Endothelial cell (in vitro differentiated cells): ENCODE measurements around the gene ZFHX3. TPM values are rescaled to one million over a fixed set of nuclear protein-coding genes. Genes with fewer than 3 reads are reported as not detected.
A peak's percentile ranks its signal among the peaks of the same experiment; 100 is the strongest.

Experiments used
- DNase-seq: peaks from one replicate; pipeline ENCODE4 v3.0.0; 2021; ENCODE audit warnings: low spot score
- H3K27ac Mint-ChIP-seq: one replicate; pipeline ENCODE4 v1.8.0; 2021; ENCODE audit warnings: mixed read lengths, inconsistent platforms; ENCODE audit not compliant: unreplicated experiment
- H3K27me3 Mint-ChIP-seq: one replicate; pipeline ENCODE4 v1.8.0; 2021; ENCODE audit warnings: mild to moderate bottlenecking, moderate library complexity, mixed read lengths, inconsistent platforms; ENCODE audit not compliant: unreplicated experiment
- H3K36me3 Mint-ChIP-seq: one replicate; pipeline ENCODE4 v1.8.0; 2021; ENCODE audit warnings: mild to moderate bottlenecking, low read depth, mixed read lengths, inconsistent platforms; ENCODE audit not compliant: unreplicated experiment
- H3K4me1 Mint-ChIP-seq: one replicate; pipeline ENCODE4 v1.8.0; 2021; ENCODE audit warnings: mild to moderate bottlenecking, mixed read lengths, inconsistent platforms; ENCODE audit not compliant: unreplicated experiment
- H3K4me3 Mint-ChIP-seq: one replicate; pipeline ENCODE4 v1.8.0; 2021; ENCODE audit warnings: mild to moderate bottlenecking, mixed read lengths, inconsistent platforms; ENCODE audit not compliant: unreplicated experiment
- H3K9me3 Mint-ChIP-seq: one replicate; pipeline ENCODE4 v1.8.0; 2021; ENCODE audit warnings: mixed read lengths, inconsistent platforms; ENCODE audit not compliant: unreplicated experiment
- total RNA-seq: library from RNA; stranded (reverse); fragmentation: NEBNext Ultra II Directional; extraction: Animal tissue kit (Norgen Biotek cat#: 25700); gene quantifications from one replicate; pipeline ENCODE4 v1.2.1, GENCODE V29; 2021; ENCODE audit not compliant: unreplicated experiment
- TF ChIP-seq, protein P1 (sequence below): fragments of 200-600 bp; sonication (generic); IDR thresholded peaks from one replicate; pipeline ENCODE4 v1.5.0; 2021; ENCODE audit warnings: antibody characterized with exemption; ENCODE audit not compliant: unreplicated experiment

The ZFHX3 gene
- total RNA-seq, 1 donor from 2014 or later = 17.7 TPM

GRCh38 chr16:72848028-72848400 is 199.9 kb downstream of the ZFHX3 start:
- Mint-ChIP-seq H3K4me3 (no peak overlapping the region), H3K27ac (no peak overlapping the region), H3K9me3 (no peaks in the 10 kb centered on the region), H3K4me1 (peaks cover 27% of the 10 kb centered on the region), H3K27me3 (peaks cover 5% of the 10 kb centered on the region), H3K36me3 (no peaks in the 10 kb centered on the region)
- DNase-seq = no peak
- TF ChIP-seq, protein P1, sequence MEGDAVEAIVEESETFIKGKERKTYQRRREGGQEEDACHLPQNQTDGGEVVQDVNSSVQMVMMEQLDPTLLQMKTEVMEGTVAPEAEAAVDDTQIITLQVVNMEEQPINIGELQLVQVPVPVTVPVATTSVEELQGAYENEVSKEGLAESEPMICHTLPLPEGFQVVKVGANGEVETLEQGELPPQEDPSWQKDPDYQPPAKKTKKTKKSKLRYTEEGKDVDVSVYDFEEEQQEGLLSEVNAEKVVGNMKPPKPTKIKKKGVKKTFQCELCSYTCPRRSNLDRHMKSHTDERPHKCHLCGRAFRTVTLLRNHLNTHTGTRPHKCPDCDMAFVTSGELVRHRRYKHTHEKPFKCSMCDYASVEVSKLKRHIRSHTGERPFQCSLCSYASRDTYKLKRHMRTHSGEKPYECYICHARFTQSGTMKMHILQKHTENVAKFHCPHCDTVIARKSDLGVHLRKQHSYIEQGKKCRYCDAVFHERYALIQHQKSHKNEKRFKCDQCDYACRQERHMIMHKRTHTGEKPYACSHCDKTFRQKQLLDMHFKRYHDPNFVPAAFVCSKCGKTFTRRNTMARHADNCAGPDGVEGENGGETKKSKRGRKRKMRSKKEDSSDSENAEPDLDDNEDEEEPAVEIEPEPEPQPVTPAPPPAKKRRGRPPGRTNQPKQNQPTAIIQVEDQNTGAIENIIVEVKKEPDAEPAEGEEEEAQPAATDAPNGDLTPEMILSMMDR = no peak

GRCh38 chr16:72847187-72848027 is 200.5 kb downstream of the ZFHX3 start:
- Mint-ChIP-seq H3K27me3 (peaks cover 5% of the 10 kb centered on the region), H3K36me3 (no peaks in the 10 kb centered on the region), H3K9me3 (no peaks in the 10 kb centered on the region), H3K4me1 (peaks cover 27% of the 10 kb centered on the region), H3K4me3 (no peak overlapping the region), H3K27ac (no peak overlapping the region)
- peak; percentile 32 for DNase-seq
- TF ChIP-seq, protein P1 = no peak

- Mint-ChIP-seq H3K36me3 (no peaks in the 10 kb centered on the region), H3K4me3 (no peak overlapping the region), H3K4me1 (peaks cover 27% of the 10 kb centered on the region), H3K27me3 (peaks cover 5% of the 10 kb centered on the region), H3K27ac (no peak overlapping the region), H3K9me3 (no peaks in the 10 kb centered on the region)
- DNase-seq = no peak
- TF ChIP-seq, protein P1 = no peak
Observed at GRCh38 chr16:72846594-72846993, 201.3 kb downstream of the ZFHX3 start.

DNA sequence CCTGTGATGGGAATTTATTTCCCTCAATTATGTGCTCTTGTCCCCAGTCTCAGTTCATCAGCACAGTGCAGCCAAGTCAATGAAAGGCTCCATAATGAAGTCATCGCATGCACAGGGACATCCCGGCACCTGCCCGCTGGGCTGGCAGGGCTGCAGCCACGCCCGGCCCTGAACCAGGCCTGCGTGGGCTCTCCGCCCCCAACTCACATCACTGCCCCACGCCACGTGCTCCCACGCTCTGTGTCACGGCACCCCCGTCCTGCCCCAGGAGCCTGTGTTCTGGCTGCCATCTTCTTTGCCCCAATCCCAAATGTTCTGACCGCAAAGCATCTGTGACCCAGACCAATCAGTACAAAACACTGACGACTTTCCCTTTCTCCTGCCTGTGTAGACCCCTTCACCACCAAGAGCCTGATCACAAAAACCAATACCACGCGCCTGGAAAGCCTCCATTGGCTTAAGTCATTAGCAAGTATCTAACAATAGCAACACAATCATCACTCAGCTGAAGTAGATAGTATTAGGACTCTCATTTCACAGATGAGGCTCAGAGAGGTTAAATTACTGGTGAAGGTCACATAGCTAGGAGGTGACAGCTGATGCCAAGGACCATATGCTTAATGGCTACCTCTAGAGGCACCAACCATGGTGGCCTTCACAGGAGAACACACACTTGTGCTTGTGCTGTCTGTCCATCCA is 202.5 kb downstream of the ZFHX3 start:
- Mint-ChIP-seq H3K27ac (no peak overlapping the region), H3K27me3 (peaks cover 5% of the 10 kb centered on the region), H3K4me1 (peaks cover 29% of the 10 kb centered on the region), H3K4me3 (no peak overlapping the region), H3K36me3 (no peaks in the 10 kb centered on the region), H3K9me3 (no peaks in the 10 kb centered on the region)
- DNase-seq = no peak
- TF ChIP-seq, protein P1 = no peak
